SK-N-SH treated with all-trans-retinoic acid at 6 μM for 48 hours (cell line): Measurements from ENCODE around the gene TIAM2.

Experiments
- ATAC-seq: fragments of 200-7000 bp; cut with Tn5 transposase; 3 replicates; pipeline ENCODE4 v1.9.1; 2020; ENCODE audit warnings: mild to moderate bottlenecking, moderate library complexity
- ARNTL ChIP-seq: fragments of 450-650 bp; formaldehyde crosslinking; IDR thresholded peaks from 2 replicates; pipeline ENCODE4 v1.5.0; 2020; ENCODE audit warnings: low read depth, mild to moderate bottlenecking, moderate library complexity, borderline replicate concordance
- BACH2 ChIP-seq: fragments of 250-450 bp; sonication (Bioruptor Pico); IDR thresholded peaks from 2 replicates; pipeline ENCODE4 v1.9.0; 2021; ENCODE audit warnings: mild to moderate bottlenecking, borderline replicate concordance
- CREB5 ChIP-seq: fragments of 250-450 bp; sonication (Bioruptor Pico); IDR thresholded peaks from 2 replicates; pipeline ENCODE4 v1.5.1; 2020; ENCODE audit warnings: low read depth, mild to moderate bottlenecking, moderate library complexity
- CSDC2 ChIP-seq: fragments of 250-450 bp; sonication (Bioruptor Pico); IDR thresholded peaks from 2 replicates; pipeline ENCODE4 v1.5.0; 2020; ENCODE audit warnings: mild to moderate bottlenecking, moderate library complexity
- CSRNP3 ChIP-seq: fragments of 250-450 bp; sonication (Bioruptor Pico); IDR thresholded peaks from 2 replicates; pipeline ENCODE4 v1.5.1; 2021; ENCODE audit warnings: mild to moderate bottlenecking, moderate library complexity
- ESRRG ChIP-seq: fragments of 250-450 bp; sonication (Bioruptor Pico); IDR thresholded peaks from 2 replicates; pipeline ENCODE4 v1.6.1; 2021; ENCODE audit warnings: mild to moderate bottlenecking
- GLIS3 ChIP-seq: fragments of 250-450 bp; sonication (Bioruptor Pico); IDR thresholded peaks from 2 replicates; pipeline ENCODE4 v1.5.0; 2020; ENCODE audit warnings: mild to moderate bottlenecking, moderate library complexity
- ISL1 ChIP-seq: fragments of 250-450 bp; sonication (Bioruptor Pico); IDR thresholded peaks from 2 replicates; pipeline ENCODE4 v2.1.2; 2022; ENCODE audit warnings: mild to moderate bottlenecking, moderate library complexity
- OSR1 ChIP-seq: fragments of 250-450 bp; sonication (Bioruptor Pico); IDR thresholded peaks from 2 replicates; pipeline ENCODE4 v1.8.0; 2022; ENCODE audit warnings: moderate library complexity, mild to moderate bottlenecking, inconsistent platforms
- PATZ1 ChIP-seq: fragments of 250-450 bp; sonication (Bioruptor Pico); IDR thresholded peaks from 2 replicates; pipeline ENCODE4 v1.8.0; 2020; ENCODE audit warnings: mild to moderate bottlenecking, moderate library complexity, borderline replicate concordance
- POU6F1 ChIP-seq: fragments of 250-450 bp; sonication (Bioruptor Pico); IDR thresholded peaks from 2 replicates; pipeline ENCODE4 v1.8.0; 2021; ENCODE audit warnings: low read depth, mild to moderate bottlenecking, moderate library complexity, borderline replicate concordance
- PPARA ChIP-seq: fragments of 250-450 bp; sonication (Bioruptor Pico); IDR thresholded peaks from 2 replicates; pipeline ENCODE4 v1.5.0; 2020; ENCODE audit warnings: mild to moderate bottlenecking, borderline replicate concordance
- RARB ChIP-seq: fragments of 250-450 bp; sonication (Bioruptor Pico); IDR thresholded peaks from 2 replicates; pipeline ENCODE4 v1.8.0; 2021; ENCODE audit warnings: mild to moderate bottlenecking, moderate library complexity
- SNAI2 ChIP-seq: fragments of 250-450 bp; sonication (Bioruptor Pico); IDR thresholded peaks from 2 replicates; pipeline ENCODE4 v1.5.0; 2020; ENCODE audit warnings: mild to moderate bottlenecking, moderate library complexity
- TCF4 ChIP-seq: fragments of 250-450 bp; sonication (Bioruptor Pico); IDR thresholded peaks from 2 replicates; pipeline ENCODE4 v1.8.0; 2021; ENCODE audit warnings: mild to moderate bottlenecking, moderate library complexity, borderline replicate concordance
- TOX ChIP-seq: fragments of 250-450 bp; sonication (Bioruptor Pico); IDR thresholded peaks from 2 replicates; pipeline ENCODE4 v1.8.0; 2021; ENCODE audit warnings: mild to moderate bottlenecking, moderate library complexity, borderline replicate concordance
- TSHZ2 ChIP-seq: fragments of 250-450 bp; sonication (Bioruptor Pico); IDR thresholded peaks from 2 replicates; pipeline ENCODE4 v1.5.0; 2020; ENCODE audit warnings: mild to moderate bottlenecking, moderate library complexity
- ZC3H10 ChIP-seq: fragments of 250-450 bp; sonication (Bioruptor Pico); IDR thresholded peaks from 2 replicates; pipeline ENCODE4 v1.5.1; 2021; ENCODE audit warnings: mild to moderate bottlenecking, moderate library complexity
- ZFP3 ChIP-seq: fragments of 250-450 bp; sonication (Bioruptor Pico); IDR thresholded peaks from 2 replicates; pipeline ENCODE4 v1.5.0; 2020; ENCODE audit warnings: mild to moderate bottlenecking, moderate library complexity
- ZFP30 ChIP-seq: fragments of 450-650 bp; formaldehyde crosslinking; IDR thresholded peaks from 2 replicates; pipeline ENCODE4 v1.5.0; 2022; ENCODE audit warnings: mild to moderate bottlenecking, moderate library complexity
- ZNF70 ChIP-seq: fragments of 450-650 bp; formaldehyde crosslinking; IDR thresholded peaks from 2 replicates; pipeline ENCODE4 v1.5.0; 2020; ENCODE audit warnings: mild to moderate bottlenecking, moderate library complexity
- ZNF8 ChIP-seq: fragments of 450-650 bp; formaldehyde crosslinking; IDR thresholded peaks from 2 replicates; pipeline ENCODE4 v1.5.0; 2020; ENCODE audit warnings: mild to moderate bottlenecking, moderate library complexity

TIAM2 gene

GRCh38 chr6:154980273-154981078 lies 14.6 kb upstream of the TIAM2 start:
- no peak for ATAC-seq
- no peak for TF ChIP-seq PATZ1 (CRISPR knock-in tag)
- no peak for TF ChIP-seq CREB5 (CRISPR knock-in tag)
- no peak for TF ChIP-seq TCF4
- TF ChIP-seq PPARA (CRISPR knock-in tag) = no peak
- no peak for TF ChIP-seq TOX
- TF ChIP-seq ZC3H10 (CRISPR knock-in tag) = no peak
- no peak for TF ChIP-seq ARNTL (CRISPR knock-in tag)
- no peak for TF ChIP-seq ZNF70 (CRISPR knock-in tag)
- TF ChIP-seq SNAI2 (CRISPR knock-in tag) = no peak
- TF ChIP-seq CSRNP3 (CRISPR knock-in tag) = no peak
- TF ChIP-seq ZNF8 = no peak
- no peak for TF ChIP-seq ZFP3
- TF ChIP-seq ESRRG (CRISPR knock-in tag) = no peak
- no peak for TF ChIP-seq GLIS3 (CRISPR knock-in tag)

- TF ChIP-seq CSRNP3 (CRISPR knock-in tag) = no peak
- TF ChIP-seq TOX = no peak
- TF ChIP-seq ARNTL (CRISPR knock-in tag) = no peak
- no peak for TF ChIP-seq OSR1 (CRISPR knock-in tag)
- no peak for TF ChIP-seq BACH2 (CRISPR knock-in tag)
- no peak for TF ChIP-seq ZC3H10 (CRISPR knock-in tag)
- no peak for TF ChIP-seq GLIS3 (CRISPR knock-in tag)
- no peak for TF ChIP-seq ISL1 (CRISPR knock-in tag)
- no peak for TF ChIP-seq CREB5 (CRISPR knock-in tag)
- TF ChIP-seq ESRRG (CRISPR knock-in tag) = no peak
- no peak for TF ChIP-seq TSHZ2
- no peak for TF ChIP-seq ZFP30 (CRISPR knock-in tag)
- TF ChIP-seq PATZ1 (CRISPR knock-in tag) = no peak
- TF ChIP-seq POU6F1 (CRISPR knock-in tag) = no peak
- TF ChIP-seq ZNF70 (CRISPR knock-in tag) = no peak
- no peak for TF ChIP-seq RARB
- no peak for TF ChIP-seq CSDC2
- TF ChIP-seq SNAI2 (CRISPR knock-in tag) = no peak
- TF ChIP-seq, all 23 proteins: peak for 0
- no peak for ATAC-seq
Observed at GRCh38 chr6:154981079-154981870, 13.8 kb upstream of the TIAM2 start.
